8988T (cell line): ENCODE results near the gene SLC6A8.
A peak's percentile ranks its signal among the peaks of the same experiment; 100 is the strongest.
"Not testable (repeated sequence)": the region's sequence is repeated elsewhere in the genome, so short reads cannot be mapped to it uniquely, and the experiment has no call there.

ENCODE experiments used
- DNase-seq: peaks from one replicate; pipeline ENCODE4 v3.0.0; 2011

SLC6A8 gene

GRCh38 chrX:153709726-153710674 lies 22.3 kb downstream of the SLC6A8 start:
- no peak for DNase-seq

- no peak for DNase-seq
These were observed 26.5 kb downstream of the SLC6A8 start for GRCh38 chrX:153714256-153714655.

- DNase-seq: no peak
These were observed 29.7 kb downstream of the SLC6A8 start for GRCh38 chrX:153717445-153717844.

GRCh38 chrX:153719238-153719637 lies 31.5 kb downstream of the SLC6A8 start:
- DNase-seq: no peak

GRCh38 chrX:153719701-153720100 lies 32.0 kb downstream of the SLC6A8 start:
- no peak for DNase-seq

- DNase-seq: no peak
These were observed 35.1 kb downstream of the SLC6A8 start for GRCh38 chrX:153722704-153723350.

GRCh38 chrX:153723351-153724251 lies 35.9 kb downstream of the SLC6A8 start:
- DNase-seq: no peak

- peak; percentile 74 for DNase-seq
These were observed 36.7 kb downstream of the SLC6A8 start, which contains the start of the genes ABCD1 and BCAP31 for GRCh38 chrX:153724252-153725038. Gene ABCD1 (plus strand): TSS chrX:153724856. CDS start chrX:153725267, 411 bp downstream. Gene BCAP31 (minus strand): TSS chrX:153724387. CDS start chrX:153723244, 1,143 bp downstream.

GRCh38 chrX:153725039-153725831 lies 37.5 kb downstream of the SLC6A8 start:
- no peak for DNase-seq

- DNase-seq: no peak
These were observed 38.1 kb downstream of the SLC6A8 start for GRCh38 chrX:153725832-153726285.

- no peak for DNase-seq
These were observed 38.8 kb downstream of the SLC6A8 start for GRCh38 chrX:153726286-153727122.

- no peak for DNase-seq
These were observed 39.6 kb downstream of the SLC6A8 start for GRCh38 chrX:153727123-153727931.

GRCh38 chrX:153728095-153728494 lies 40.4 kb downstream of the SLC6A8 start:
- DNase-seq: no peak

GRCh38 chrX:153728951-153729631 lies 41.4 kb downstream of the SLC6A8 start:
- DNase-seq: no peak

- DNase-seq: not testable (repeated sequence)
These were observed 42.4 kb downstream of the SLC6A8 start for GRCh38 chrX:153730115-153730514.

- no peak for DNase-seq
These were observed 43.6 kb downstream of the SLC6A8 start for GRCh38 chrX:153731117-153731844.

GRCh38 chrX:153731845-153732215 lies 44.1 kb downstream of the SLC6A8 start:
- DNase-seq: no peak

- DNase-seq: no peak
These were observed 44.7 kb downstream of the SLC6A8 start for GRCh38 chrX:153732401-153732800.
